Suprapubic skin (tissue), 4 donors: Measurements from ENCODE around the gene IL34. TPM values are rescaled to one million over a fixed set of nuclear protein-coding genes. Genes with fewer than 3 reads are reported as not detected.

Experiments
- DNase-seq, 2 donors: peaks; one replicate each; pipeline ENCODE4 v3.0.0-alpha.2; 2019; ENCODE audit warnings: low spot score in 2 of 2
- H3K27ac ChIP-seq: fragments of 200-600 bp; sonication (generic); one replicate; pipeline ENCODE4 v1.5.1; 2019
- H3K27me3 ChIP-seq: fragments of 200-600 bp; sonication (generic); one replicate; pipeline ENCODE4 v1.5.1; 2019
- H3K36me3 ChIP-seq: fragments of 200-600 bp; sonication (generic); one replicate; pipeline ENCODE4 v1.5.1; 2019
- H3K4me1 ChIP-seq: fragments of 200-600 bp; sonication (generic); one replicate; pipeline ENCODE4 v1.5.1; 2019
- H3K4me3 ChIP-seq: fragments of 200-600 bp; sonication (generic); one replicate; pipeline ENCODE4 v1.5.1; 2019; ENCODE audit warnings: mild to moderate bottlenecking
- H3K9me3 ChIP-seq: fragments of 200-600 bp; sonication (generic); one replicate; pipeline ENCODE4 v1.5.1; 2019
- CTCF ChIP-seq, 2 donors: fragments of 200-600 bp in 1 of 2; fragments of 450-650 bp in 1 of 2; sonication (generic) in 1 of 2; IDR thresholded peaks; one replicate each; pipeline ENCODE4 v1.5.1; 2016 to 2019; ENCODE audit warnings: antibody characterized with exemption in 2 of 2, mild to moderate bottlenecking in 1 of 2, moderate library complexity in 1 of 2
- EP300 ChIP-seq: sonication (generic); formaldehyde crosslinking; IDR thresholded peaks from one replicate; pipeline ENCODE4 v1.6.1; 2017; ENCODE audit warnings: antibody characterized with exemption
- POLR2A ChIP-seq, 2 donors: fragments of 450-650 bp; IDR thresholded peaks; one replicate each; pipeline ENCODE4 v1.6.1; 2017; ENCODE audit warnings: antibody characterized with exemption in 2 of 2, mild to moderate bottlenecking in 2 of 2, moderate library complexity in 2 of 2
- POLR2AphosphoS5 ChIP-seq, 3 donors: sonication (generic); formaldehyde crosslinking; IDR thresholded peaks; one replicate each; pipeline ENCODE4 v1.6.1; 2017; ENCODE audit warnings: antibody characterized with exemption in 3 of 3
- WGBS: methylation state at CpG from one replicate; pipeline ENCODE4 v1.1.5; 2018; 5-methylcytosine and 5-hydroxymethylcytosine counted together
- total RNA-seq, 4 donors: library from RNA; depleted of rRNA; stranded (reverse); fragments of >200 nt; gene quantifications; one replicate each; pipeline ENCODE4 v1.1.0, GENCODE V29; 2016

The IL34 gene
- total RNA-seq, 4 donors from 2014 or later: 64.2 to 187 (median 92.5) TPM

- Histone ChIP-seq H3K36me3 (no peaks in the 10 kb centered on the region), H3K27ac (no peak overlapping the region), H3K4me3 (no peak overlapping the region), H3K4me1 (peaks cover 14% of the 10 kb centered on the region), H3K27me3 (no peaks in the 10 kb centered on the region), H3K9me3 (no peaks in the 10 kb centered on the region)
- TF ChIP-seq POLR2A (IDR thresholded peaks at IDR 0.05) (no peak), CTCF (IDR thresholded peaks at IDR 0.05) (no peak), EP300 (no peak), POLR2AphosphoS5 (IDR thresholded peaks at IDR 0.05) (no peak)
- DNase-seq: no peak
- WGBS: 79% methylated on average over 8 of the region's 8 CpGs
Measured at GRCh38 chr16:70601576-70602575, 44.5 kb upstream of the IL34 start.

- WGBS: 90% methylated on average over 8 of the region's 8 CpGs
- no peak overlapping the region for H3K27ac ChIP-seq
Measured at GRCh38 chr16:70602831-70603230, 43.5 kb upstream of the IL34 start.

GRCh38 chr16:70604407-70605282 lies 41.7 kb upstream of the IL34 start:
- DNase-seq: no peak
- Histone ChIP-seq H3K27me3 (no peaks in the 10 kb centered on the region), H3K36me3 (no peaks in the 10 kb centered on the region), H3K27ac (no peak overlapping the region), H3K4me3 (no peak overlapping the region), H3K4me1 (peaks cover 26% of the 10 kb centered on the region), H3K9me3 (no peaks in the 10 kb centered on the region)
- 86% methylated on average over 8 of the region's 8 CpGs for WGBS
- TF ChIP-seq POLR2A (IDR thresholded peaks at IDR 0.05) (no peak), EP300 (no peak), POLR2AphosphoS5 (IDR thresholded peaks at IDR 0.05) (no peak), CTCF (IDR thresholded peaks at IDR 0.05) (no peak)

More at GRCh38 chr16:70602831-70603230, 43.5 kb upstream of the IL34 start:
- Histone ChIP-seq H3K9me3 (no peaks in the 10 kb centered on the region), H3K27me3 (no peaks in the 10 kb centered on the region), H3K4me3 (no peak overlapping the region), H3K4me1 (peaks cover 14% of the 10 kb centered on the region), H3K36me3 (no peaks in the 10 kb centered on the region)
- no peak for DNase-seq
- TF ChIP-seq CTCF (IDR thresholded peaks at IDR 0.05) (no peak), POLR2A (IDR thresholded peaks at IDR 0.05) (no peak), POLR2AphosphoS5 (IDR thresholded peaks at IDR 0.05) (no peak), EP300 (no peak)

GRCh38 chr16:70605283-70605657 lies 41.1 kb upstream of the IL34 start:
- H3K4me3 ChIP-seq: no peak overlapping the region
- TF ChIP-seq POLR2AphosphoS5 (IDR thresholded peaks at IDR 0.05) (no peak), POLR2A (IDR thresholded peaks at IDR 0.05) (no peak), CTCF (IDR thresholded peaks at IDR 0.05) (no peak), EP300 (no peak)
- H3K4me1 ChIP-seq: peaks cover 29% of the 10 kb centered on the region
- 50% methylated on average over 1 of the region's 1 CpG for WGBS
- no peaks in the 10 kb centered on the region for H3K9me3 ChIP-seq
- H3K27me3 ChIP-seq: no peaks in the 10 kb centered on the region
- no peak for DNase-seq
- H3K36me3 ChIP-seq: no peaks in the 10 kb centered on the region
- H3K27ac ChIP-seq: no peak overlapping the region
